GM23338 (cell line): ENCODE measurements around the gene ATP13A1.

Source experiments
- CTCF ChIP-seq, 2 experiments: fragments of 200-600 bp in 1 of 2; sonication (generic) in 1 of 2; conservative IDR thresholded peaks; 2 replicates each; pipeline versions ENCODE4 v1.5.1 to v1.6.1; 2016 to 2017; ENCODE audit warnings: antibody characterized with exemption in 2 of 2, low read depth in 2 of 2, mild to moderate bottlenecking in 2 of 2, moderate library complexity in 1 of 2
- EZH2 ChIP-seq: fragments of 200-600 bp; sonication (generic); IDR thresholded peaks from one replicate; pipeline ENCODE4 v1.8.0; 2017; ENCODE audit warnings: antibody characterized with exemption, mild to moderate bottlenecking, low read depth; ENCODE audit not compliant: unreplicated experiment
- EZH2phosphoT487 ChIP-seq: fragments of 200-600 bp; sonication (generic); IDR thresholded peaks from one replicate; pipeline ENCODE4 v1.8.1; 2018; ENCODE audit warnings: antibody characterized with exemption; ENCODE audit not compliant: unreplicated experiment
- POLR2AphosphoS5 ChIP-seq: IDR thresholded peaks from 2 replicates; pipeline ENCODE4 v1.6.1; 2016; ENCODE audit warnings: antibody characterized with exemption, low read depth
- REST ChIP-seq: IDR thresholded peaks from one replicate; pipeline ENCODE4 v1.6.1; 2018; ENCODE audit warnings: antibody characterized with exemption; ENCODE audit not compliant: unreplicated experiment
- STAT1 ChIP-seq: IDR thresholded peaks from one replicate; pipeline ENCODE4 v1.6.1; 2016; ENCODE audit warnings: antibody characterized with exemption; ENCODE audit not compliant: unreplicated experiment
- ZNF114 ChIP-seq: fragments of 250-450 bp; sonication (Bioruptor Pico); IDR thresholded peaks from 2 replicates; pipeline ENCODE4 v1.5.0; 2020; ENCODE audit warnings: mild to moderate bottlenecking, moderate library complexity
- TF ChIP-seq, protein P1 (sequence below): fragments of 250-450 bp; sonication (Bioruptor Pico); IDR thresholded peaks from 2 replicates; pipeline ENCODE4 v1.5.0; 2020; ENCODE audit warnings: mild to moderate bottlenecking, moderate library complexity

- TF ChIP-seq CTCF (conservative IDR thresholded peaks at IDR 0.05; ENCODE audit: low read depth in 2 of 2) (no peak), EZH2 (no peak), EZH2phosphoT487 (no peak), REST (no peak), POLR2AphosphoS5 (no peak), ZNF114 (CRISPR knock-in tag) (no peak), STAT1 (no peak)
- TF ChIP-seq, protein P1, sequence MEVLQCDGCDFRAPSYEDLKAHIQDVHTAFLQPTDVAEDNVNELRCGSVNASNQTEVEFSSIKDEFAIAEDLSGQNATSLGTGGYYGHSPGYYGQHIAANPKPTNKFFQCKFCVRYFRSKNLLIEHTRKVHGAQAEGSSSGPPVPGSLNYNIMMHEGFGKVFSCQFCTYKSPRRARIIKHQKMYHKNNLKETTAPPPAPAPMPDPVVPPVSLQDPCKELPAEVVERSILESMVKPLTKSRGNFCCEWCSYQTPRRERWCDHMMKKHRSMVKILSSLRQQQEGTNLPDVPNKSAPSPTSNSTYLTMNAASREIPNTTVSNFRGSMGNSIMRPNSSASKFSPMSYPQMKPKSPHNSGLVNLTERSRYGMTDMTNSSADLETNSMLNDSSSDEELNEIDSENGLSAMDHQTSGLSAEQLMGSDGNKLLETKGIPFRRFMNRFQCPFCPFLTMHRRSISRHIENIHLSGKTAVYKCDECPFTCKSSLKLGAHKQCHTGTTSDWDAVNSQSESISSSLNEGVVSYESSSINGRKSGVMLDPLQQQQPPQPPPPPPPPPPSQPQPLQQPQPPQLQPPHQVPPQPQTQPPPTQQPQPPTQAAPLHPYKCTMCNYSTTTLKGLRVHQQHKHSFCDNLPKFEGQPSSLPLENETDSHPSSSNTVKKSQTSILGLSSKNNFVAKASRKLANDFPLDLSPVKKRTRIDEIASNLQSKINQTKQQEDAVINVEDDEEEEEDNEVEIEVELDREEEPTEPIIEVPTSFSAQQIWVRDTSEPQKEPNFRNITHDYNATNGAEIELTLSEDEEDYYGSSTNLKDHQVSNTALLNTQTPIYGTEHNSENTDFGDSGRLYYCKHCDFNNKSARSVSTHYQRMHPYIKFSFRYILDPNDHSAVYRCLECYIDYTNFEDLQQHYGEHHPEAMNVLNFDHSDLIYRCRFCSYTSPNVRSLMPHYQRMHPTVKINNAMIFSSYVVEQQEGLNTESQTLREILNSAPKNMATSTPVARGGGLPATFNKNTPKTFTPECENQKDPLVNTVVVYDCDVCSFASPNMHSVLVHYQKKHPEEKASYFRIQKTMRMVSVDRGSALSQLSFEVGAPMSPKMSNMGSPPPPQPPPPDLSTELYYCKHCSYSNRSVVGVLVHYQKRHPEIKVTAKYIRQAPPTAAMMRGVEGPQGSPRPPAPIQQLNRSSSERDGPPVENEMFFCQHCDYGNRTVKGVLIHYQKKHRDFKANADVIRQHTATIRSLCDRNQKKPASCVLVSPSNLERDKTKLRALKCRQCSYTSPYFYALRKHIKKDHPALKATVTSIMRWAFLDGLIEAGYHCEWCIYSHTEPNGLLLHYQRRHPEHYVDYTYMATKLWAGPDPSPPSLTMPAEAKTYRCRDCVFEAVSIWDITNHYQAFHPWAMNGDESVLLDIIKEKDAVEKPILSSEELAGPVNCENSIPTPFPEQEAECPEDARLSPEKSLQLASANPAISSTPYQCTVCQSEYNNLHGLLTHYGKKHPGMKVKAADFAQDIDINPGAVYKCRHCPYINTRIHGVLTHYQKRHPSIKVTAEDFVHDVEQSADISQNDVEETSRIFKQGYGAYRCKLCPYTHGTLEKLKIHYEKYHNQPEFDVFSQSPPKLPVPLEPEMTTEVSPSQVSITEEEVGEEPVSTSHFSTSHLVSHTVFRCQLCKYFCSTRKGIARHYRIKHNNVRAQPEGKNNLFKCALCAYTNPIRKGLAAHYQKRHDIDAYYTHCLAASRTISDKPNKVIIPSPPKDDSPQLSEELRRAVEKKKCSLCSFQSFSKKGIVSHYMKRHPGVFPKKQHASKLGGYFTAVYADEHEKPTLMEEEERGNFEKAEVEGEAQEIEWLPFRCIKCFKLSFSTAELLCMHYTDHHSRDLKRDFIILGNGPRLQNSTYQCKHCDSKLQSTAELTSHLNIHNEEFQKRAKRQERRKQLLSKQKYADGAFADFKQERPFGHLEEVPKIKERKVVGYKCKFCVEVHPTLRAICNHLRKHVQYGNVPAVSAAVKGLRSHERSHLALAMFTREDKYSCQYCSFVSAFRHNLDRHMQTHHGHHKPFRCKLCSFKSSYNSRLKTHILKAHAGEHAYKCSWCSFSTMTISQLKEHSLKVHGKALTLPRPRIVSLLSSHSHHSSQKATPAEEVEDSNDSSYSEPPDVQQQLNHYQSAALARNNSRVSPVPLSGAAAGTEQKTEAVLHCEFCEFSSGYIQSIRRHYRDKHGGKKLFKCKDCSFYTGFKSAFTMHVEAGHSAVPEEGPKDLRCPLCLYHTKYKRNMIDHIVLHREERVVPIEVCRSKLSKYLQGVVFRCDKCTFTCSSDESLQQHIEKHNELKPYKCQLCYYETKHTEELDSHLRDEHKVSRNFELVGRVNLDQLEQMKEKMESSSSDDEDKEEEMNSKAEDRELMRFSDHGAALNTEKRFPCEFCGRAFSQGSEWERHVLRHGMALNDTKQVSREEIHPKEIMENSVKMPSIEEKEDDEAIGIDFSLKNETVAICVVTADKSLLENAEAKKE: no peak
These were observed 6.8 kb downstream of the ATP13A1 start for GRCh38 chr19:19656451-19657396.
